Measurements from ENCODE around the gene NR5A2.

Gene NR5A2

GRCh38 chr1:200035397-200035955, 8.0 kb downstream of the NR5A2 start:
- Histone ChIP-seq H3K9ac (no peak overlapping the region), H3K36me3 (no peaks in the 10 kb centered on the region), H3K27ac (no peak overlapping the region), H3K4me3 (no peak overlapping the region), H3K4me2 (no peak overlapping the region), H4K20me1 (peaks cover 17% of the 10 kb centered on the region), H3K27me3 (peaks cover 76% of the 10 kb centered on the region), H3K4me1 (peaks cover 6% of the 10 kb centered on the region), H3K9me3 (peaks cover 27% of the 10 kb centered on the region)
- no peak for TF ChIP-seq Cebpa-rat (IDR thresholded peaks at IDR 0.05)

DNA sequence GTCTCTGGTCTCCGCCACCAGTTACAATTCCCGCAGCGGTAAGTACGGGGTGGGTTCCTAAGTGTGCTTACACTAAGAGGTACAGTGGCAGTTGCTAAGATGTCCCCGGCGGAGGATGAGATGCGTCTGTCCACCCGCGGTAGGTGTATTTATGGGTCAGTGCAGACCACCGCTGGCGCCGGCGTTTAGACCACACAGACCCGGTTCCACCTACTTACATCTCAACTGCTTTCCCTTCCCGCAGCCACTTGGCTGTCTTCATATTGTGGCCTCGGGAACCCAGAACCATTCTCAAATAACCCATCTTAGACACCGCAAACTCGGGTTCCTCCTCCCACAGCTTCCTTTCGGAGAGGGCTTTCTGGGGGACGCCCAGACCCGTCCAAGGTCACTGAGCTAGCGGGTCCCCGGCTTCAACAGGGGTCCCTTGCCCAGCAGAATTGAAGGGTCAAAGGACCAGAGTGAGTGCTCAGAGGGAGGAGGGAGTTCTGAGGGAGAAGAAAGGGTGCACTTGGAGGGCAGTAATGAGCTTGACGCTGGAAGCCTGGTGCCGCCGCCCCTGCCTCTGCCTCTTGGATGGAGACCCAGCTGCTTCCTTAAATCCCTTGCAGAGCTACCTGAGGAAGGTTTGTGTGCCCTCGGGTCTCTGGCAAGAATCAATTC, 8.6 kb downstream of the NR5A2 start:
- TF ChIP-seq Cebpa-rat (IDR thresholded peaks at IDR 0.05): no peak
- H3K27me3 ChIP-seq: peaks cover 82% of the 10 kb centered on the region

DNA sequence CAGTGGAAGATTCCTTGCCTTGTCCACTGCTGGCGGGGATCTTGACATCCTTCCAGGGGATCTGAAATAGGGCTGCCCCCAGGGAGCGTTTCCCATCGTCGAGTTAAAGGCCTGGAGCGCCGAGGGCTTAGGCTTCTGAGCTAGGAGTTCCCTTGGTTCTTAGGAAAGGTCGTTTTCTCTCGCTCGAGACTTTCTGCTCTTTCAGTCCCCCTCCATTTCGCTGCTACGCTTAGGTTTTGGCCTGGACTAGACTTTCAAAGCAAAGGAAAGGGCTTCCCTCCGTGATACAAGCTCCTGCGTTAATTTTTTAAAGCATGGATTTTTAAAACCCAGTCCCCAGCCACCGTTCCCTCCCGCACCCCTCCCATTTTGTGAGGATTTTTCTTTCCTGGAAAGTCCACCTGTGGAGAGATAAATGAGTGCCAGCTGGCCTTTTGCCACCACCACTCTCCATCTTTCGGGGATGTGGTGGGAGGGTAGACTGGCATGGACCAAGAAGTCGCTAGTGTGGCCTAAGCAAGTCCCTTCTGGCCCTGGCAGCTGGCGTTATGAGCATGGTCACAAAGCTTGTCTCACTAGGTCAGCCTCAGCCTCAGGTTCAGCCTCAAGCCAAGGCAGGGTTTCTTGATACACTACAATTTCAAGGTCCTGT, 9.2 kb downstream of the NR5A2 start:
- H3K4me1 ChIP-seq: peaks cover 6% of the 10 kb centered on the region
- H3K36me3 ChIP-seq: no peaks in the 10 kb centered on the region
- H3K27me3 ChIP-seq: peaks cover 89% of the 10 kb centered on the region
- H3K27ac ChIP-seq: no peak overlapping the region
- H4K20me1 ChIP-seq: peaks cover 28% of the 10 kb centered on the region
- no peak for TF ChIP-seq Cebpa-rat (IDR thresholded peaks at IDR 0.05)
- no peak overlapping the region for H3K4me2 ChIP-seq
- no peak overlapping the region for H3K9ac ChIP-seq
- no peak overlapping the region for H3K4me3 ChIP-seq
- H3K9me3 ChIP-seq: peaks cover 40% of the 10 kb centered on the region

More for the DNA sequence above, 8.6 kb downstream of the NR5A2 start:
- Histone ChIP-seq H4K20me1 (peaks cover 22% of the 10 kb centered on the region), H3K4me1 (peaks cover 6% of the 10 kb centered on the region), H3K27ac (no peak overlapping the region), H3K4me2 (no peak overlapping the region), H3K36me3 (no peaks in the 10 kb centered on the region), H3K9me3 (peaks cover 33% of the 10 kb centered on the region), H3K4me3 (no peak overlapping the region), H3K9ac (no peak overlapping the region)

- H3K9me3 ChIP-seq: peaks cover 40% of the 10 kb centered on the region
- no peak overlapping the region for H3K4me3 ChIP-seq
- no peak for TF ChIP-seq Cebpa-rat (IDR thresholded peaks at IDR 0.05)
- H3K4me2 ChIP-seq: no peak overlapping the region
- H3K36me3 ChIP-seq: no peaks in the 10 kb centered on the region
- H3K27me3 ChIP-seq: peaks cover 96% of the 10 kb centered on the region
- no peak overlapping the region for H3K9ac ChIP-seq
- H4K20me1 ChIP-seq: peaks cover 36% of the 10 kb centered on the region
- H3K4me1 ChIP-seq: peaks cover 6% of the 10 kb centered on the region
- no peak overlapping the region for H3K27ac ChIP-seq
Measured at GRCh38 chr1:200037501-200037900, 10.0 kb downstream of the NR5A2 start.

DNA sequence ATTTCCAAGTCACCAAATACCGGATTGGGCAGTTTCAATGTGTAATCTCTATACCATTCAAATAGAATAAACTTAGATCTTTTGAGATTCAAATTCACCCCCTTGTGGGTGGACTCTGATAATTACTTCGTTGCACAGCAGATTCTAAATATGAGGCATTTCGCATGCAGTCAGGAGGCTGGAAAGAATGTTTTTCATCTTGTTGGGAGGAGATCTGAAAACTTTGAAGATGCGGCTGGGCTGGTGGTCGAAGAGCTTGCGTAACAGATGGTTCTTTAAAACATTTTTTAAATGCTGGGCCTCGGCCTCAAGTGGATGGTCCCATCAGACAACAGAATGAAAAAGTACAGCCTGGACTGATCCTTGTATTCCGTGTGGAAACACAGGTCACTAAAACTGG, 10.4 kb downstream of the NR5A2 start:
- Histone ChIP-seq H3K27me3 (peaks cover 99% of the 10 kb centered on the region), H3K9ac (no peak overlapping the region), H3K4me2 (no peak overlapping the region), H3K9me3 (peaks cover 40% of the 10 kb centered on the region), H3K36me3 (no peaks in the 10 kb centered on the region), H3K4me1 (peaks cover 6% of the 10 kb centered on the region), H3K27ac (no peak overlapping the region), H3K4me3 (no peak overlapping the region), H4K20me1 (peaks cover 40% of the 10 kb centered on the region)
- no peak for TF ChIP-seq Cebpa-rat (IDR thresholded peaks at IDR 0.05)

DNA sequence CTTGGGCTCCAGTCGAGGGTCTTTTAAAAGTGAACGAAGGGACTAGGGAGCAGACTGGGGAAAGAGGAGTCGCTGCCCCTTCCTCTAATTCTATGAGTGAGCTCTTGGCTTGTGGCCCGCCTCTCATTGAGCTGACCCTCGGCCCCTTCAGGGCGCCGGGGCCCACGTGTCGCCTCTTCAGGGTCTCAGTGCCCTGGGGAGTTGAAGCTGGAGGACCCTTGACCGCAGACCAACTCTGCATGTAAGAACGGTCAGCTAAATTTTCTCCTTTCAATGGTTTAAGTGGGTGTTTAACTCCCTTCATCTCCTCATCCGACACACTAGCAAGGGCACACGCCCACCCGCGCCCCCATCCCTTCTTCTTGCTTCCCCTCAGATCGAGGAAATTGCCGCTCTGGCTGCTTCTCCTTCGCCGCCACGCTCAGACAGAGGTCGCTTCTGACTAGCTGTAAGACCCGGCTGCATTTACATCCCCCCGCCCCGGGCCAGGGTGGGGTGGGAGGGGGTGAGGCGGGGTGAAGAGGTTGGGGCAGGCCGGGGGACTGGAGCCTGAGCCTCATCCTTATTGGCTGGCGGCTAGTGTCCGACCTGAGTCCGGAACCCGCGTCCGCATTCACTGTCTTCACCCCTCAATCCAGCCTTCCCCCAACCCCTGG, 10.9 kb downstream of the NR5A2 start:
- TF ChIP-seq Cebpa-rat (IDR thresholded peaks at IDR 0.05): no peak
- Histone ChIP-seq H3K27ac (no peak overlapping the region), H4K20me1 (peaks cover 45% of the 10 kb centered on the region), H3K27me3 (peaks cover 99% of the 10 kb centered on the region), H3K36me3 (no peaks in the 10 kb centered on the region), H3K4me1 (peaks cover 6% of the 10 kb centered on the region), H3K9me3 (peaks cover 40% of the 10 kb centered on the region), H3K4me3 (peak overlapping the region; percentile 73), H3K4me2 (peak overlapping the region; percentile 98), H3K9ac (no peak overlapping the region)

DNA sequence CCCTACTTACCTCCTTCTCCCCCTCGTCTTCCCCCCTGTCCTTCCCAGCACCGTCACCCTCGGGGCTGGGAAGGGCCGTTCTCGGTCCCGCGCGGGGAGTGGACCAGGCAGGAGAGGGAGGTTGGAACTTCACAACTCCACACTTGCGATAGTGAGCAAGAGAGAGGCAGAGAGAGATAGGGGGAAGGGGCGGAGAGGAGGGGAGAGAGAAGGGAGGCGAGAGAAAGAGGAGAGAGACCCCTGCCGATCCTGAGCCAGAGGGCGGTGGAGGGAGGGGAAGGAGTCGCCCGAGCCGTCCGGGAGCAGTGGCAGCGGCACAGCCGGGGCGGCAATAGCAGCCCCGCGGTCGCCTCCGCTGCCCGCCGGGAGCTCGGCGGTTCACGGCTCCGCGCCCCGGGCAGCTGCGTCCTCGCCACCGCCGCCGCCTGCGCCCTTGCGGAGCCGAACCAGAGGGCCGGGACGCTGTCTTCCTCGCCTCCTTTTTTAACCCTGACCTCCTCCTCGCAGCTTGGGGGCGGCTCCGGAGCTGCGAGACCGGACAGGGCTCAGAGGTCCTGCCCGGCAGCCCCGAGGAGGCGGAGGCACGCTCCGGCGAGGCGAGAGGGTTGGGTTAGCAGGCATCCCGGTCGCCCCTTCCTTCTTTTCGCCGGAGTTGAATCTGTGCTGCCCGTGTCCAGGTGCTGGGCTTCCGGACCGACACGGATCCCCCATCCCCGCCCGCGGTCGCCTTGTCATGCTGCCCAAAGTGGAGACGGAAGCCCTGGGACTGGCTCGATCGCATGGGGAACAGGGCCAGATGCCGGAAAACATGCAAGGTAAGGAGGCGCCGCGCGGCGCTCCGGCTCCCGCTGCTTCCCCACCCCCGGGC, 11.7 kb downstream of the NR5A2 start:
- peak overlapping the region; percentile 98 for H3K4me2 ChIP-seq
- H3K27me3 ChIP-seq: peaks cover 98% of the 10 kb centered on the region
- peak overlapping the region; percentile 73 for H3K4me3 ChIP-seq
- H3K27ac ChIP-seq: no peak overlapping the region
- H3K4me1 ChIP-seq: peaks cover 6% of the 10 kb centered on the region
- peaks cover 40% of the 10 kb centered on the region for H3K9me3 ChIP-seq
- H3K9ac ChIP-seq: peak overlapping the region; percentile 22; the same call in 1 of the 2 replicates
- no peaks in the 10 kb centered on the region for H3K36me3 ChIP-seq
- peaks cover 51% of the 10 kb centered on the region for H4K20me1 ChIP-seq
- no peak for TF ChIP-seq Cebpa-rat (IDR thresholded peaks at IDR 0.05)

DNA sequence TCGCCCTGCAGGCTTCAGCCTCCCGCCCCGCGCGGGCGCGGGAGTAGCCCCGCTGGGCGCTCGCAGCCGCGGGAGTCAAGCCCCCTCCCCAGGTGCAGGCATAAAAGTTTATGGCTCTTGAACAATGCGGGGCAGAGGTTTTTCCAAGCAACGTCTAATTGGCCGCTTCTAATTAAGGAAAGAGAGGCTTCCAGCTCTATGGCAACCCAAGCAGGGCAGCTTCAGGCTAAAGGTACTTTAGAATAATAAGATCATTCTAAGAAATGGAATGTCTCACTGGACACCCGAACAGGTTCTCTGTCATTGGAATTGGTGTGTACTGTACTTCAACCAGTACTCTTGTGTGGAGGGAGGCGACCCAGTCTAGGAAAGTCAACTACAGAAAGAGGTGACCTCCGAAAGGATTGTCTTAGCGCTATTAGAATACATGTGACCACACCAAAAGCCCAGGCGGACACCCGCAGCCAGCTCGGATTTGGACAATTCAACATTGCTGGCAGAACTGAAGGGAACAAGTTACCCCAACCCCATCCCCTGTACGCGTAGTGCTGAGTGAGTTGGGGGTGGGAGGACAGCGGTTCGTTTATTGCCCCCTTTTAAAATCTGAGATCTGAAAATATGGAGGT, 12.5 kb downstream of the NR5A2 start:
- no peaks in the 10 kb centered on the region for H3K36me3 ChIP-seq
- H3K4me2 ChIP-seq: peak overlapping the region; percentile 98
- H4K20me1 ChIP-seq: peaks cover 51% of the 10 kb centered on the region
- TF ChIP-seq Cebpa-rat (IDR thresholded peaks at IDR 0.05): no peak
- H3K4me1 ChIP-seq: peaks cover 6% of the 10 kb centered on the region
- no peak overlapping the region for H3K27ac ChIP-seq
- peaks cover 35% of the 10 kb centered on the region for H3K9me3 ChIP-seq
- H3K27me3 ChIP-seq: peaks cover 98% of the 10 kb centered on the region
- H3K4me3 ChIP-seq: peak overlapping the region; percentile 73
- H3K9ac ChIP-seq: no peak overlapping the region

Measured in BLaER1 (cell line).